ENCODE measurements around the gene HMX2. TPM values are rescaled to one million over a fixed set of nuclear protein-coding genes. Genes with fewer than 3 reads are reported as not detected.

HMX2 gene
- total and polyA plus RNA-seq, 2 of the 13 experiments (the other 11 are each of a cell fraction or from before 2014, with no cell fraction given): not detected

DNA sequence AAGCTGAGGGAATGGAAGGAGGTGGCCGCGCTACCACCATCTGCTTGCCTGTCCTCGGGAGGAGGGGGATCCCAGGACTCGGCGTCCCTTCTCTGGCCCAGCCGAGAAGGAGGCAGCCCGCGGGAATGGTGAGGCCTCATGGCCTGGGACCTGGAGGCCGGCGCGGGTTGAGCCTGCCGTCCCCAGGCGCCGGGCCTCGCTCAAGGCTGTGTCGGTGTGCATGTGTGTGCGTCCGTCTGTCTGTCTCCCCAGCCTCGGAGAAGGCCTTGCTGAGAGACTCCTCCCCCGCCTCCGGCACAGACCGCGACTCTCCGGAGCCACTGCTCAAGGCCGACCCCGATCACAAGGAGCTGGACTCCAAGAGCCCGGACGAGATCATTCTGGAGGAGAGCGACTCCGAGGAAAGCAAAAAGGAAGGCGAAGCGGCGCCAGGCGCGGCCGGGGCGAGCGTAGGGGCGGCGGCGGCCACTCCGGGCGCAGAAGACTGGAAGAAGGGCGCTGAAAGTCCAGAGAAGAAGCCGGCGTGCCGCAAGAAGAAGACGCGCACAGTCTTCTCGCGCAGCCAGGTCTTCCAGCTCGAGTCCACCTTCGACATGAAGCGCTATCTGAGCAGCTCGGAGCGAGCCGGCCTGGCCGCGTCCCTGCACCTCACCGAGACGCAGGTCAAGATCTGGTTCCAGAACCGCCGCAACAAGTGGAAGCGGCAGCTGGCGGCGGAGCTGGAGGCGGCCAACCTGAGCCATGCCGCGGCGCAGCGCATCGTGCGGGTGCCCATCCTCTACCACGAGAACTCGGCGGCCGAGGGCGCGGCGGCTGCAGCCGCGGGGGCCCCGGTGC lies 10.9 kb upstream of the HMX2 start (continued):
- TF ChIP-seq RFXANK (CRISPR knock-in tag; IDR thresholded peaks at IDR 0.05): no peak

DNA sequence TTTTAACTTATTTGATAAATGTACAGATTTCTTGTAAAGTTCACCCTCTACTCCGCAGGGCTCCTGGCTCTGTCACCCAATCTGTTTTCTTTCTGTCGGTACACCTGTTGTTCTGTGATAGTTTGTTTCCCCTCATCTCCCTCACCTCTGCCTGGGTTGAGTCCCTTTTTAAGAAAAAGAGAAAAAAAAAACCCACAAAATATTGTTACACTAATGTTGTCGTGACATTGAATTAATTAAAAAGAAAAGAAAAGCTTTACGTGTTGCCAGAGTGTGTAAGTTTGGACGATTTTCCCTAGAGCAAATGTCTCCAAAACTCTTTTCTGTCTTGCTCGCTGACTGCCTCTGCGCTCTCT lies 8.8 kb upstream of the HMX2 start:
- POLR2A ChIA-PET: interaction anchor here (1.2 to 1.7 kb wide), 4 partner anchors 11 to 103 kb away, joined by 3 to 11 read pairs (median 4); partner anchors contain the start of gene BUB3
- H3K4me3 ChIP-seq (replicated peaks in 1 of 3; ENCODE audit: insufficient read depth in 1 of 3, low read depth in 2 of 3, low read length in 3 of 3): peak overlapping the region in 1 of 3 experiments; percentile 69; a peak in 1 of 6 replicates
- H3K4me1 ChIP-seq (ENCODE audit: insufficient read depth, low read length): peaks cover 57% of the 10 kb centered on the region
- FAIRE-seq: no peak
- TF ChIP-seq, protein P1, sequence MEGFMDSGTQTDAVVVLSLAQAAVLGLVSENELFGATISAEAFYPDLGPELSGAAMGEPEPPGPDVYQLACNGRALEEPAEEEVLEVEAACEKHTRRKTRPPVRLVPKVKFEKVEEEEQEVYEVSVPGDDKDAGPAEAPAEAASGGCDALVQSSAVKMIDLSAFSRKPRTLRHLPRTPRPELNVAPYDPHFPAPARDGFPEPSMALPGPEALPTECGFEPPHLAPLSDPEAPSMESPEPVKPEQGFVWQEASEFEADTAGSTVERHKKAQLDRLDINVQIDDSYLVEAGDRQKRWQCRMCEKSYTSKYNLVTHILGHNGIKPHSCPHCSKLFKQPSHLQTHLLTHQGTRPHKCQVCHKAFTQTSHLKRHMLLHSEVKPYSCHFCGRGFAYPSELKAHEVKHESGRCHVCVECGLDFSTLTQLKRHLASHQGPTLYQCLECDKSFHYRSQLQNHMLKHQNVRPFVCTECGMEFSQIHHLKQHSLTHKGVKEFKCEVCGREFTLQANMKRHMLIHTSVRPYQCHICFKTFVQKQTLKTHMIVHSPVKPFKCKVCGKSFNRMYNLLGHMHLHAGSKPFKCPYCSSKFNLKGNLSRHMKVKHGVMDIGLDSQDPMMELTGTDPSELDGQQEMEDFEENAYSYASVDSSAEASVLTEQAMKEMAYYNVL (CRISPR knock-in tag; IDR thresholded peaks at IDR 0.05; ENCODE audit: borderline replicate concordance): 0 out of 2 replicates have a peak, but pooled peaks have one; percentile 2
- TF ChIP-seq CBX2 (IDR thresholded peaks at IDR 0.05; ENCODE audit: low read depth, low read length): peak; percentile 94; the same call in 1 of the 2 replicates
- no peak for TF ChIP-seq CBX2 (CRISPR knock-in tag; IDR thresholded peaks at IDR 0.05; ENCODE audit: low read depth)
- TF ChIP-seq SIN3A (IDR thresholded peaks at IDR 0.05; ENCODE audit: borderline replicate concordance, low read depth, low read length): no peak
- H3K9me3 ChIP-seq (ENCODE audit: low read length): no peaks in the 10 kb centered on the region
- no peaks in the 10 kb centered on the region for H3K79me2 ChIP-seq (ENCODE audit: insufficient read depth, low read length)
- H3K9ac ChIP-seq (ENCODE audit: insufficient read depth, low read depth, low read length): no peak overlapping the region
- H4K20me1 ChIP-seq (ENCODE audit: insufficient read depth, low read length): no peaks in the 10 kb centered on the region
- no peaks in the 10 kb centered on the region for H3K36me3 ChIP-seq (replicated peaks in 1 of 2; ENCODE audit: control insufficient read depth in 1 of 2, insufficient read depth in 2 of 2, low read length in 2 of 2)
- peaks cover 20 to 88% of the 10 kb centered on the region in 2 experiments; a peak in 4 of 5 replicates for H3K27me3 ChIP-seq (ENCODE audit: control insufficient read depth in 1 of 2, insufficient read depth in 2 of 2, low read length in 2 of 2)
- no peak for ATAC-seq
- peak overlapping the region; percentile 93 for H3K4me2 ChIP-seq (ENCODE audit: low read depth, low read length)
- in situ Hi-C loops (cut with HindIII; ENCODE audit: extremely low pct_ligation_motif_present, low pct_unique_long_range_greater_than_20kb) (no loop called here), intact Hi-C loops (cut with micrococcal nuclease; ENCODE audit: unreplicated experiment) (loop anchor here (5.0 kb wide), 1 partner anchor 128 kb away; no protein-coding TSS in a partner anchor)
- CTCF ChIA-PET (ENCODE audit: low intra/inter-chr PET ratio, low total read pairs): interaction anchor here (1.1 kb wide), 1 partner anchor 420 kb away, joined by 3 read pairs; no protein-coding TSS in a partner anchor
- WGBS (ENCODE audit: low lambda C conversion rate): 1% methylated on average over 7 of the region's 7 CpGs
- no peak overlapping the region for H2AFZ ChIP-seq (ENCODE audit: low read length)
- no TSS peak for BruUV-seq (replicated peaks)
- no peak for DNase-seq (ENCODE audit: low spot score)
- no peak overlapping the region for H3K27ac ChIP-seq (ENCODE audit: extremely low read length, insufficient read depth, low read length)

Measured in HepG2 (cell line).